HG03135 (cell line): Measurements from ENCODE around the gene CHPF.

Source experiments
- ATAC-seq: cut with Tn5 transposase; IDR thresholded peaks from one replicate; pipeline ENCODE4 v1.9.1; 2021; ENCODE audit warnings: mild to moderate bottlenecking, moderate library complexity; ENCODE audit not compliant: unreplicated experiment

CHPF gene, protein sequence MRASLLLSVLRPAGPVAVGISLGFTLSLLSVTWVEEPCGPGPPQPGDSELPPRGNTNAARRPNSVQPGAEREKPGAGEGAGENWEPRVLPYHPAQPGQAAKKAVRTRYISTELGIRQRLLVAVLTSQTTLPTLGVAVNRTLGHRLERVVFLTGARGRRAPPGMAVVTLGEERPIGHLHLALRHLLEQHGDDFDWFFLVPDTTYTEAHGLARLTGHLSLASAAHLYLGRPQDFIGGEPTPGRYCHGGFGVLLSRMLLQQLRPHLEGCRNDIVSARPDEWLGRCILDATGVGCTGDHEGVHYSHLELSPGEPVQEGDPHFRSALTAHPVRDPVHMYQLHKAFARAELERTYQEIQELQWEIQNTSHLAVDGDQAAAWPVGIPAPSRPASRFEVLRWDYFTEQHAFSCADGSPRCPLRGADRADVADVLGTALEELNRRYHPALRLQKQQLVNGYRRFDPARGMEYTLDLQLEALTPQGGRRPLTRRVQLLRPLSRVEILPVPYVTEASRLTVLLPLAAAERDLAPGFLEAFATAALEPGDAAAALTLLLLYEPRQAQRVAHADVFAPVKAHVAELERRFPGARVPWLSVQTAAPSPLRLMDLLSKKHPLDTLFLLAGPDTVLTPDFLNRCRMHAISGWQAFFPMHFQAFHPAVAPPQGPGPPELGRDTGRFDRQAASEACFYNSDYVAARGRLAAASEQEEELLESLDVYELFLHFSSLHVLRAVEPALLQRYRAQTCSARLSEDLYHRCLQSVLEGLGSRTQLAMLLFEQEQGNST

DNA sequence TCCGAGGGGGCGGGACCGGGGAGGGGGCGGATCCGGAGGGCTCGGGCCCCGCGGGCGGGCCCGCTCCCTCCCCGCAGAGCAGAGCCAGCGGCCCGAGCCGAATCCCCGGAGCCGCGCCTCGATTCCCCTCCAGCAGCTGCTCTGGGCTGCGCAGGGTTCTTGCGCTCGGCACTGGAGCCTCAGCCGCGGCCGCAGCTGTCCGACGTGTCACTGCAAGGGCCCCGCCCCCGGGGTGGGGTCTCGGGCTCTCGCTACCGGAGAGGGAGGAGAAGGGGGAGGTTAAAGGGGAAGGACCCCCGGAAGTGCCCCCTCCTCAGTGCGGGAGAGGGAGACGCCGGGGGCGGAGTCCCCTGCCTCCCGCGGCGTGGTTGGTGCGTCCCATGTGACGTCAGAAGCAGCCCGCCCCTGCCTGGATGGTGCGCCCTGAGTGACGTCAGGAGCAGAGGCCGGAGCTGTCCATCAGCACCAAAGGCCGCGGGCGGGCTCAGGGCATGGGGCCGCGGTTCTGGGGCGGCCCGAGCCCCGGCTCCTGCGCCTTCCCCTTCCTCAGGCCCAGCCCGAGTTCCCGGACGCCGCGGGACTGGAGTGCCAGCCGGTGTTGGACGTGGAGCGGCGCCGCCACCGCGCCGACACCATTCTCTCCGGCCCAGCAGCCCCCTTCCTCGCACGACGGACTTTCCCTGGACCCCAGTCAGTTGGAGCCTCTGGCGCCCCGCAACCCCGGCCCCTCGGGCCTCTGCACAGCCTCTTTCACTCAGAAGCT, at the start of gene CHPF, which contains the start of gene TMEM198:
Gene CHPF (minus strand): TSS at position 214 of the 763 bp plus-strand sequence. CDS start 271 bp downstream, outside the sequence.
Gene TMEM198 (plus strand): TSS at position 433 of the 763 bp plus-strand sequence. CDS start 700 bp downstream, outside the sequence.
- ATAC-seq, result peak; percentile 73

DNA sequence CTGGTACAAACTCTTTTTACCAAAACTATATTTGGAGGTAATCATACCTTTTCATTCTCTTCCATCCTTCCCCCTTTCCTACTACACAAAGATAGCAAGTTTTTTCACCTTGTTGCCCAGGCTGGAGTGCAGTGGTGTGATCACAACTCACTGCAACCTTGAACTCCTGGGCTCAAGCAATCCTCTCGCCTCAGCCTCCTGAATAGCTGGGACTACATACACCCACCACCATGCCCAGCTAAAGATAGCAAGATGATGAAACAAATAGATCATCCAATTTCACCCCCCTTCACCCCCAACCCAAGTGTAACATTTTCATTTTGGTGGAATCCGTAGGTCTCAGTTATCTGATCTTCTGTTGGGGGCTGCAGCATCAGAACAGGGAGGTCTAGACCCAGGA, 49.5 kb upstream of the CHPF start:
- no peak for ATAC-seq

DNA sequence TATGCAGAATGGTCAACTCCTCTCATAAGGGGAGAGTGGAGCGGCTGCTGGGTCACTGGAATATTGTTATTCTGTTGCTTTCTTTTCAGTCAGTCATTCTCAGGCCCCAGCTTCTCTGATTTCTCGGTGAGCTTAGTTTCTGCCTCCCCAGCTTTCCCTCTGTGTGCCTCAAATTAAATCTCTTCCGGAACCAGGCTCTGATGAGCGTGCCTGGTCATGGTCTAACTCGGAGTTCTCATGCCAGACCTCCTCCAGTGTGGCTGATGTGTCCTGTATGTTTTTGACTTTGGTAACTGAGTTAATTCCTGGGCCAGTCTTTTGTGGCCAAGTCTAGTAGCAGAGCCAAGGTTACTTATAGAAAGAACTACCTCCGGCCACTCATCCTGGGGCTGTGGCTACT, 49.1 kb upstream of the CHPF start:
- no peak for ATAC-seq

DNA sequence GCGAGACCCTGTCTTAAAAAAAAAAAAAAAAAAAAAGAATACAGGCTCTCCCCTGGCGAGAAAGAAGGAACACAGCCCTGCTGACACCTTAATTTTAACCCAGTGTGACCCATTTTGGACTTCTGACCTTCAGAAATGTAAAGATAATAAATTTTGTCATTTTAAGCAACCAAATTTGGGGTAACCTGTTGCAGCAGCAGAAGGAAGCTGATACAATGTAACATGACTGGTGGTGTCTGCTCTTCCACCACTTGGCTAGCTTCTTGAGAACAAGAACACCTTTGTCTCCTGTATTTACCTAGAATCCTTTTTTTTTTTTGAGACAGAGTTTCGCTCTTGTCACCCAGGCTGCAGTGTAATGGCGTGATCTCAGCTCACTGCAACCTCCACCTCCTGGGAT, 47.5 kb upstream of the CHPF start:
- ATAC-seq, result no peak

DNA sequence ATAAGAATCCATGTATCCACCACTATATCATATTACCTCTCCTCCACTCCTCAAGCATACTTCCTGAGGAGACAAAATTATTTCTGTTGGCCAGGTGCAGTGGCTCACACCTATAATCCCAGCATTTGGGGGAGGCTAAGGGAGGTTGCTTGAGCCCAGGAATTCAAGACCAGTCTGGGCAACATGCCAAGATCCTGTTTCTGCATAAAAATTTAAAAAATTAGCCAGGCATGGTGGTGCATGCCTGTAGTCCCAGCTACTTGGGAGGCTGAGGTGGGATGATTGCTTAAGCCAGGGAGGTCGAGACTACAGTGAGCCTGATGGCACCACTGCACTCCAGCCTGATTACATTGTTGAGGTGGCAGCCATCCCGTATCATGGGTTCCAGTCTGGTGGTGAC, 37.7 kb upstream of the CHPF start:
- ATAC-seq, result no peak

DNA sequence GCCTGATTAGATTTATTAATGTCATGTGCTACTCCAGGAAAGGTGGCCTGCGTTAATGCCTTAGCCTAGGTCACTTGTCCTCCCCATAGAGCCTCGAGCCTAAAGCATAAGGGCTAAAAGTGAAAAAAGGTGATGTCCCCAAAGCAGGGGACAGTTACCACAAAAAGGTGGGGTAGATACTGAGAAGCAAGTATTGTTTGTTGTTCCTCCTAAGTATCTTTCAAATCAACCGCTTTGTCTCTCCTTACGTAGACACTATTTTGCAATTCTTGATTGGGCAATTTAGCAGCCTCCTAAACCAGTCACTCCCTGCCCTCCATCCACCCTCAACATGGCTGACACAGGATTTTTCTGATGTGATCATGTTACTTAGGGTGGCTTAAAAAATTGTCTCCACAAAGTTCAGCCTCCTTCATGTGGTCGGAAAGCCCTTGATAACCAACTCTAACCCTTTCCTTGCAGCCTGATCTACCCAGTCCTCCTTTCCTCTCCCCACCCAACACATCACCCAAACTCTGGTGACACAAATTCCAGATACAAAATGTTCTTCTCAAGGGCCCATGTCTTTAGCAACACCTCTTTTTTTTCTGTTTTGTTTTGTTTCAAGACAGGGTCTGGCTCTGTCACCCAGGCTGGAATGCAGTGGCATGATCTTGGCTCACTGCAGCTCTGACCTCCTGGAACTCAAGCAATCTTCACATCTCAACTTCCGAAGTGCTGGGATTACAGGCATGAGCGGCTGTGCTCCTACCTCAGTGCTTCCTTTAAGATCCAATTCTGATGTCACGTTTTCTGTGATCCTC, 35.4 kb upstream of the CHPF start:
- ATAC-seq, result no peak

DNA sequence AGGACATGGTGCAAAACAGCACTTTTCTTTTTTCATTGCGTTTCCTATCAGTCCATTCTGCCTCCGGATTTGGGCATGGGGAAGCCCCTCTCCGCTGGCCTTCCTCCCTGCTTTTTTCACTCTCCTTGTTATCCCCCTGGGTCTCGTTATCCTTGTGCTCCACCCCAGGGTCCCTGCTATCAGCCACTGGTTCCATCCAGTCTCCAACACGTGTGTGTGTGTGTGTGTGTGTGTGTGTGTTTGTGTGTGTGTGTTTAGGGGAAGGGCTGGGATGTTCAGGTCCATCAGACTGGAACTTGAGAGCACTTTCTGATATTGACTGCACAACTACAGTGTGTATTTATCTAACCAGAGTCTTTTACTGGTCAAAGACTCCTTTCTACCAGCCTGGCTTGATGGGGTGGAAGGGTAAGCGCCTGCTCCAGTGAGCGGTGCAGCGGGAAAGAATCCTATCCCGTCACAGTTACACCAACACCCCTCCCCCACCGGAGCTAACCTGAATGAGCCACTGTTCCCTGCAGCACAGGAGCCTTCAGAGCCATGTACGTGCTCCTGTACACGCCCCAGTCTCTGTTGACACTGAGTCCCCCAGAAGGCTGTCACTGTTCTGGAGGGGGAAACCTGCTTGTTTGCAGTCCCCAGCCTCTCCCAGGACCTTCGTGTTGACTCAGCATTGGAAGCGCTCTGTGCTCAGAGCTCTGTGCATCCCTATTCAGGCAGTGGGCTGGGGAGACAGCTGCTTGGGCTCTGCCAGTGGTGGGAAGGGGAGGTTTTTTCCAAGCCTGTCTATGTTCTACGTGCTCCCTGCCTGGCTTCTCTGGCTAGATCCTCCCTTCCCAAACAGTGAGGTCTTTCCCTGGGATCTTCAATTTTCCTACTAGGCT, 33.1 kb upstream of the CHPF start:
- no peak for ATAC-seq

DNA sequence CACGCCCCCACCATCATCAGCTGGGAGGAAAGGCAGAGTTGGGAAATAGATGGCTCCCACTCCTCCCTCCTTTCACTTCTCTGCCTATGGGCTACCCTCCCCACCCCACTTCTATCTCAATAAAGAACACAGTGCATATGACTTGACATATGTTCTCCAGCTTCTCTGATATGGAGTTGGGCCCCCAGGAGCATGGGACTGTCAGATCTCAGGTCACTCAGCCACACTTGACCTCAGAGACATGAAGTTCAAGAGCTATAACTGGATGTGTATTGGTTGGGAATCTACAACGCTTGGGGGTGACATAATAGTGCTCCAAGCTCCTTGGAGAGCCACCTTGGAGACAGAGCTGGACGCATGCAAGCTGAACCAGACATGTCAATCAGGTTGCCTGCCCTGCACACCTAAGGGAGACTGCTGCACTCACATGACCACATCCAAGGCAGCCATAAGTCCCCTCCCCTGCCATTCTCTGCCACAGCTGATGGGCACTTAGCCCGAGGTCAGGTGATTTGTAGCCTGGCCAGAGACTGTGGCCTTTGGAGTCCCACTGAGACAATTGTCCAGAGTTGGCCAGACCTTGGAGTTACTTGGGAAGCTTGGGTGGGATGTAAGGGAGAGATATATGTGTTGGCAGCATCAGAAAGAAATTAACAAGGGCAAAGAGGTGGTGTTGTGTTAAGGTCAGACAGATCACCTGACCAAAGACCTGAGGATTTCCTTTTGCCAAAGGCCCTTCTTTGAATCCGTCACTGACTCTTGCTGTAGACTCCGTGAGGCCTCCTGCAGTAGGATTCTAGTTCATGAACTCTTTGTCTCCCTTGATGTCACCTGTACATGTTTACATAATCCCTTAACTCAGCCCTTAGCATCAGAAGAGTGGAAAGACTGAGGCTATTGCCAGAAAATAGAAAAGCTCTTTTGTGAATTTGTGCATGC, 32.2 kb upstream of the CHPF start:
- no peak for ATAC-seq

DNA sequence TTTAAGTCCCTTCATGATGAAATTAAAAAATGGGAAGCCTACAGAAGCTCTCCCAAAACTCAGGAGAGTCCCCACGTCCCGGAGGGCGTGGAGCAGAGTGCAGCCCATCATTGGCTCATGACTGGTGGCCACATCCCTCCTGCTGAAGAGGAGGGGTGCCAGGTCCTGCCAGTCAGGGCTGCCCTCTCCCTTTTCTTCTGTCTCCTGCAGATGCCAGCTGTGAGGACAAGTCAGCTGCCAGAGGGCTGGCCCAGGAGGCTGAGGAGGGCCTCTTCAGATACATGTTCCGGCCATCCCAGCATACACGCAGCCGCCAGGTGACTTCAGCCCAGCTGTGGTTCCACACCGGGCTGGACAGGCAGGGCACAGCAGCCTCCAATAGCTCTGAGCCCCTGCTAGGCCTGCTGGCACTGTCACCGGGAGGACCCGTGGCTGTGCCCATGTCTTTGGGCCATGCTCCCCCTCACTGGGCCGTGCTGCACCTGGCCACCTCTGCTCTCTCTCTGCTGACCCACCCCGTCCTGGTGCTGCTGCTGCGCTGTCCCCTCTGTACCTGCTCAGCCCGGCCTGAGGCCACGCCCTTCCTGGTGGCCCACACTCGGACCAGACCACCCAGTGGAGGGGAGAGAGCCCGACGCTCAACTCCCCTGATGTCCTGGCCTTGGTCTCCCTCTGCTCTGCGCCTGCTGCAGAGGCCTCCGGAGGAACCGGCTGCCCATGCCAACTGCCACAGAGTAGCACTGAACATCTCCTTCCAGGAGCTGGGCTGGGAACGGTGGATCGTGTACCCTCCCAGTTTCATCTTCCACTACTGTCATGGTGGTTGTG, 31.1 kb upstream of the CHPF start:
- no peak for ATAC-seq

DNA sequence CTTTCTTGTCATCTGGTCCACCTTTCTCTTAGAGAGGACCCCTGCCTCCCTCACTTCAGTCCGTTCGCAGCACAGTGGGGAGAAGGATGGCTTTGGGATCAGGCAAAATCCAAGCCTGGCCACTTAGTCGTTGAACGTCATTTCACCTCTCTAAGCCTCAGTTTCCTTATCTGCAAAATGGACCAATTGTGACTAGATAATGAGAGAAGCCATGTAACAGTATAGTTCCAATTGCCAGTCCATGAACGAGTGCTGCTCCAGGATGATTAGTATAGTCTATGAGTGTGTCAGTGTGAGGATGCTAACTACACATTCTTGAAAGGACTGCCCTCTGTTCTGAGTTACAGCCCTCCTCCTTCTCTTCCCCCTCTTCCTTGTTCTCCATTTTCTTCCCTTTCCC, 29.6 kb upstream of the CHPF start:
- no peak for ATAC-seq

DNA sequence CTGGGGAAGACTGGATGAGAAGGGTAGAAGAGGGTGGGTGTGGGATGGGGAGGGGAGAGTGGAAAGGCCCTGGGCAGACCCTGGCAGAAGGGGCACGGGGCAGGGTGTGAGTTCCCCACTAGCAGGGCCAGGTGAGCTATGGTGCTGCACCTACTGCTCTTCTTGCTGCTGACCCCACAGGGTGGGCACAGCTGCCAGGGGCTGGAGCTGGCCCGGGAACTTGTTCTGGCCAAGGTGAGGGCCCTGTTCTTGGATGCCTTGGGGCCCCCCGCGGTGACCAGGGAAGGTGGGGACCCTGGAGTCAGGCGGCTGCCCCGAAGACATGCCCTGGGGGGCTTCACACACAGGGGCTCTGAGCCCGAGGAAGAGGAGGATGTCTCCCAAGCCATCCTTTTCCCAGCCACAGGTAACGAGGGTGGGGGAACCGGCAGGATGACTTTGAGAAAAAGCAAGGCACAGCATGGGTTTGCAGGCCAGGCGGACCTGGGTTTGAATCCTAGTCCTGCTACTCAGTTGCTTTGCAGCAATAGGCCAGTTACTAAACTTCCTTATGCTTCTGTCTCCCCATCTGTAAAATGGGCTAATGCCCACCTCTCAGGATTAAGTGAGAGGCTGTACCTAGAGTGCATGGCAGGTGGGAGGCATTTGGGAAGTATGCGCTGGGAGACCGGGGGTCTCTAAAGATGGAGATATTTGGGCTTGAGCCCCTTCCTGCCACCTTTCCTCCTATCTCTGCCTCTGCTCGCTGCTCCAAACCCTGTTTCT, 28.8 kb upstream of the CHPF start, which contains the start of gene INHA:
Gene INHA (plus strand): TSS at position 74 of the 765 bp plus-strand sequence. CDS start 65 bp downstream, at position 139.
- no peak for ATAC-seq

DNA sequence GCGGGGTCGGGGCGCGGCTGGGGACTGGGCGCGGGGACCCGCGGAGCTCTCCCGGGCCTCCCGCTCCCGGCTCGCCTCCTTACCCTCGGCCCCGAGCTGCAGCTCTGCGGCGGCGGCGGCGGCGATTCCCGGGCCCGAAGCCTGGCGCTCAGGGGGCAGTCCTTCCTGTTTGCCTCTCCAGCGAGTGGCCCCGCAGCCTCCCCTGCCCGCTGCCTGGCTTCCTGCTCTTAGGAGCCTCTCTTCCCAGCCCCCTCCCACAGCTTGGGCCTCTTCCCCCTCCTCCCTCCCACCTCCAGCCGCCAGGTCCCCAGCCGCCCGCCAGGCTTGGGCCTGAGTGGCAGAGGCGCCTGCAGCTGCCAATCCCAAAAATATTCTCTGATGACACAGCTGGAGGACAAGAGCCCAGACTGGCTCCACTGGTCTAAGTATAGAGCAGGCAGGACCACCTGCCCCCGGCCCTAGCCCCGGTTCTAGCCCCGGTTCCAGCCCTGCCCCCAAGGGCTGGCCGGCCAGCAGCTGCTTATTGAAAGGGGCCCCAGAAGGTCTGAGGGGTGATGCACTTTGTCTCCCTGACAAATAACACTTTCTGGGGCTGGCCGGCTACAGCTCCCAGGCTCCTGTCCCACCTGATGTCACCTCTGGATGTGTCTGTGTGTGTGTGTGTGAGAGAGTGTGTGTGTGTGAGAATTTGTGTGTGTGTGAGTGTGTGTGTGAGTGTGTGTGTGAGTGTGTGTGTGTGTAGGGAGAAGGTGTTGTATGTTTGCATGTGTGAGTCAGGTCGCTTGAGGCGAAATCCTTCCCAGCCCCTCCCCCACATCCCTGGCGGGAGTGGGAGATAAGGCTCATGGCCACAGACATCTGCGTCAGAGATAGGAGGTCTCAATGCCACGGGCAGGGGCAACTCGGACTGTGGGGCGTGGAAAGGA, 28.0 kb upstream of the CHPF start, which contains the start of gene OBSL1:
Gene OBSL1 (minus strand): TSS at position 229 of the 926 bp plus-strand sequence. CDS start 307 bp downstream, outside the sequence.
- ATAC-seq, result no peak

DNA sequence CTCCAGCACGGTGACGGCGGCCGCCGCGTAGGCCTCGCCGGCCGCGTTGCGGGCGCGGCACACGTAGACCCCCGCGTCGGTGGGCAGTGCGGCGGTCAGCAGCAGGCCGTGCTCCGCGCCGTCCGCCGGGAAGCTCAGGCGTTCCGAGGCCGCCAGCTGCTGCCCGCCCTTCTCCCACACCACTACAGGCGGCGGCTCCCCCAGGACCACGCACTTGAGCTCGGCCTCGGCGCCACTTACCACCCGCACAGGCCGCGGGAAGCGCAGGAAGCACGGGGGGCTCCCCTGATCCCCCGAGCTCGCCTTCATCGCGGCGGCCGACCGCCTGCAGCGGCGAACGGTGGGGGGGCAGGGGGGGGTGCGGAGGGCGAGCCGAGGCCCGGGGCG, 27.3 kb upstream of the CHPF start:
- ATAC-seq, result no peak

DNA sequence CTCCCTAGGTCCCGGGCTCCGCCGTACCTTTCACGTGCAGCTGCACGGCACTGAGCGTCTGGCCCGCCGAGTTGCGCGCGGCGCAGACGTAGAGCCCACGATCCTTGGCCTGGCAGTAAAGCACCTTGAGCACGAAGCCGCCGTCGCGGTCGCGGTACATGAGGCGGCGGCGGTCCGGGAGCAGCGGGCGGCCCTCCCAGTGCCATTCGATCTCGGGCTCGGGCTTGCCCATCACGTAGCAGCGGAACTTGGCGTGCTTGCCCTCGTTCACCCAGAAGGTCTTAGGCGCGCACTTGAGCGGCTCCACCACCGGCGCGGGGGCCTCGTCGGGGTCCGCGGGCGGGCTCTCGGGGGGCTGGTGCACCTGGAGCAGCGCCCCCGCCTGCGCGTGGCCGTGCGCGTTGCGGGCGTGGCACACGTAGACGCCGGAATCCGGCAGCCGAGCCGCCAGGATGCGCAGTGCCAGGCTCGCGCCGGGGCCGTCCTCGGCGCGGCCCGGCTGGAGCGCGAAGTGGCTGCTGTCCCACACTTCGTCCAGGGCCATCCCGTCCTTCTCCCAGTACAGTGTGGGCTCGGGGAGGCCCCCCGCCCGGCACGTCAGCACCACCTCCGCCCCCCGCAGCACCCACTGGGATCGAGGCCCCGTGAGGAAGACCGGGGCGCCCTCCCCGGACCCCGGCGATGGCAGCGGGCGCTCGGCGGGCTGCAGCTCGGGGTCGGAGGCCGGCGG, 26.8 kb upstream of the CHPF start:
- no peak for ATAC-seq

DNA sequence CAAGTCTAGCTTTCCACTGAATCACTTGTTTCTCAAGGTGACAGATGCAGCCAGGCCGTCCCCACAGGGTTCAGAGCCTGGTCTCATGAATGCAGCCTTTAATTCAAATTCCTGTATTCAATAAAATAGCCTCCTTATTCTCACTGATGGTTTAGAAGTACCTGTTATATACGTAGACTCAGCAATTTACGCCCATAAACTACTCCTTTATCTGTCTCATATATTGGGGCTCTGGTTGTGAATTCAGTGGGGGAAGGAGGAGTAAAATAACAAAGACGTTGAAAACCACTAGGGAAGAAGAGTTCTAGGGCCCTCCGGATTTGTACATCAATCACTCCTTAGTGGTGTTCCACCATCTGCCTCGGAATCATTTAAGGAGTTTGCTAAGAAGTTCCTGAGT, 26.0 kb upstream of the CHPF start:
- no peak for ATAC-seq
